PC-9 (cell line): ENCODE results near the gene SND1. TPM values are rescaled to one million over a fixed set of nuclear protein-coding genes. Genes with fewer than 3 reads are reported as not detected.

Experiments
- BruUV-seq: library from RNA; stranded (reverse); fragments of 400-500 nt; replicated peaks from 2 replicates; lab custom pipeline; 2021; lab: Mats Ljungman, UMichigan
- CTCF ChIA-PET: fragments of 300-600 bp; sonication (Branson Sonifier 250); formaldehyde crosslinking; loops from one replicate; lab custom pipeline; 2022; ENCODE audit warnings: antibody characterized with exemption; lab: Charles Lee
- POLR2A ChIA-PET: fragments of 300-600 bp; sonication (Branson Sonifier 250); formaldehyde crosslinking; loops from one replicate; lab custom pipeline; 2022; ENCODE audit warnings: antibody characterized with exemption; ENCODE audit not compliant: unreplicated experiment; lab: Charles Lee
- DNase-seq, 2 experiments: peaks; one replicate each; pipeline versions ENCODE4 v3.0.0 to v3.0.0-alpha.2; 2015 to 2022; ENCODE audit warnings: mixed read lengths in 1 of 2
- H2AFZ ChIP-seq: fragments of 200-600 bp; sonication (generic); 2 replicates; pipeline ENCODE4 v1.8.1; 2017; ENCODE audit warnings: antibody characterized with exemption
- H3F3A ChIP-seq: fragments of 200-600 bp; sonication (generic); 2 replicates; pipeline ENCODE4 v1.8.1; 2017; ENCODE audit warnings: antibody characterized with exemption, mild to moderate bottlenecking, low read depth; ENCODE audit not compliant: insufficient read depth
- H3K27ac ChIP-seq: fragments of 200-600 bp; sonication (generic); 2 replicates; pipeline ENCODE4 v1.6.1; 2016; ENCODE audit warnings: mixed run types
- H3K27me3 ChIP-seq: fragments of 200-600 bp; sonication (generic); 2 replicates; pipeline ENCODE4 v1.6.1; 2016; ENCODE audit warnings: low read depth, mixed run types; ENCODE audit not compliant: insufficient read depth
- H3K36me3 ChIP-seq: fragments of 200-600 bp; sonication (generic); 2 replicates; pipeline ENCODE4 v1.6.1; 2016; ENCODE audit warnings: low read depth, mixed run types
- H3K4me1 ChIP-seq: fragments of 200-600 bp; sonication (generic); replicated peaks from 2 replicates; pipeline ENCODE4 v1.6.1; 2016; ENCODE audit warnings: mixed run types; ENCODE audit not compliant: insufficient read depth
- H3K4me2 ChIP-seq: fragments of 200-600 bp; sonication (generic); 2 replicates; pipeline ENCODE4 v1.6.1; 2017; ENCODE audit warnings: mixed run types
- H3K4me3 ChIP-seq: fragments of 200-600 bp; sonication (generic); 2 replicates; pipeline ENCODE4 v1.6.1; 2016; ENCODE audit warnings: mixed run types
- H3K79me2 ChIP-seq: fragments of 200-600 bp; sonication (generic); 2 replicates; pipeline ENCODE4 v1.6.1; 2017; ENCODE audit warnings: low read depth, mixed run types
- H3K9me2 ChIP-seq: fragments of 200-600 bp; sonication (generic); 2 replicates; pipeline ENCODE4 v1.8.1; 2017; ENCODE audit warnings: mild to moderate bottlenecking; ENCODE audit not compliant: insufficient read depth
- H3K9me3 ChIP-seq: fragments of 200-600 bp; sonication (generic); 2 replicates; pipeline ENCODE4 v1.8.1; 2016; ENCODE audit warnings: low read depth; ENCODE audit not compliant: insufficient read depth
- H4K20me1 ChIP-seq: fragments of 200-600 bp; sonication (generic); 2 replicates; pipeline ENCODE4 v1.8.1; 2017; ENCODE audit not compliant: insufficient read depth
- EZH2 ChIP-seq: fragments of 200-600 bp; sonication (generic); IDR thresholded peaks from 2 replicates; pipeline ENCODE4 v1.8.0; 2017; ENCODE audit warnings: antibody characterized with exemption, low read depth
- intact Hi-C: fragments of 100-400 bp; cut with micrococcal nuclease; formaldehyde crosslinking; loops from one replicate; pipeline ENCODE4 v1.10.0; 2022; ENCODE audit not compliant: unreplicated experiment
- total RNA-seq: library from RNA; stranded (reverse); gene quantifications from 2 replicates; pipeline ENCODE4 v1.2.3, GENCODE V29; 2021
- TF ChIP-seq, protein P1 (sequence below): fragments of 200-600 bp; sonication (generic); conservative IDR thresholded peaks from 2 replicates; pipeline ENCODE4 v1.6.1; 2017; ENCODE audit warnings: mixed run types, antibody characterized with exemption, mild to moderate bottlenecking, moderate library complexity

SND1 gene
- total RNA-seq, 1 experiment from 2014 or later, result 273 TPM

DNA sequence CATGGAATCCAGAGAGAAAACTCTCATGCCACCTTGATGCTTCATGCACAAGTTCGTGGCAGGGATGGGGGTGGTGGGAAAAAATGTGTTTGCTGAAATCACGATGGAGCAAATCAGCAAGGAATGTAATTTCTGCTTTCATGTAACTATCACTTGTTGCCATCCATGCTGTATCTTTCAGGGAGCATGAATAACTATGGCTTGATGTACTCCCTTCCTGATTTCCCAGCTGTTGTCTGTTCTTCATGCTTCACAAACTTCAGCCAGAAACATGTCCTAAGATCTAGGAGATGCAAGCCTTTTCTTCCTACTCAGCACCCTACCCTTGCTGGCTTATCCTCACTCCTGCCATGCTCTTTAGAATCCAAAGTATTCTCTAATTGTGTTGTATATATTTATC, 315.3 kb downstream of the SND1 start:
- BruUV-seq, result no TSS peak
- no peak overlapping the region for H3K27ac ChIP-seq
- H3K79me2 ChIP-seq, result no peaks in the 10 kb centered on the region
- CTCF ChIA-PET, result no interaction called here
- no peak overlapping the region for H2AFZ ChIP-seq
- POLR2A ChIA-PET, result no interaction called here
- no peak for TF ChIP-seq EZH2
- TF ChIP-seq, protein P1, sequence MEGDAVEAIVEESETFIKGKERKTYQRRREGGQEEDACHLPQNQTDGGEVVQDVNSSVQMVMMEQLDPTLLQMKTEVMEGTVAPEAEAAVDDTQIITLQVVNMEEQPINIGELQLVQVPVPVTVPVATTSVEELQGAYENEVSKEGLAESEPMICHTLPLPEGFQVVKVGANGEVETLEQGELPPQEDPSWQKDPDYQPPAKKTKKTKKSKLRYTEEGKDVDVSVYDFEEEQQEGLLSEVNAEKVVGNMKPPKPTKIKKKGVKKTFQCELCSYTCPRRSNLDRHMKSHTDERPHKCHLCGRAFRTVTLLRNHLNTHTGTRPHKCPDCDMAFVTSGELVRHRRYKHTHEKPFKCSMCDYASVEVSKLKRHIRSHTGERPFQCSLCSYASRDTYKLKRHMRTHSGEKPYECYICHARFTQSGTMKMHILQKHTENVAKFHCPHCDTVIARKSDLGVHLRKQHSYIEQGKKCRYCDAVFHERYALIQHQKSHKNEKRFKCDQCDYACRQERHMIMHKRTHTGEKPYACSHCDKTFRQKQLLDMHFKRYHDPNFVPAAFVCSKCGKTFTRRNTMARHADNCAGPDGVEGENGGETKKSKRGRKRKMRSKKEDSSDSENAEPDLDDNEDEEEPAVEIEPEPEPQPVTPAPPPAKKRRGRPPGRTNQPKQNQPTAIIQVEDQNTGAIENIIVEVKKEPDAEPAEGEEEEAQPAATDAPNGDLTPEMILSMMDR, result no peak
- no peak for DNase-seq
- 0 out of 2 replicates have a peak, but pooled peaks cover 3% of the 10 kb centered on the region for H4K20me1 ChIP-seq
- intact Hi-C loops, result no loop called here
- no peaks in the 10 kb centered on the region for H3K4me1 ChIP-seq
- no peak overlapping the region for H3K4me3 ChIP-seq
- no peaks in the 10 kb centered on the region for H3K36me3 ChIP-seq
- H3K27me3 ChIP-seq, result no peaks in the 10 kb centered on the region
- H3K9me3 ChIP-seq, result no peaks in the 10 kb centered on the region
- no peaks in the 10 kb centered on the region for H3K9me2 ChIP-seq
- no peaks in the 10 kb centered on the region for H3F3A ChIP-seq
- H3K4me2 ChIP-seq, result no peak overlapping the region

DNA sequence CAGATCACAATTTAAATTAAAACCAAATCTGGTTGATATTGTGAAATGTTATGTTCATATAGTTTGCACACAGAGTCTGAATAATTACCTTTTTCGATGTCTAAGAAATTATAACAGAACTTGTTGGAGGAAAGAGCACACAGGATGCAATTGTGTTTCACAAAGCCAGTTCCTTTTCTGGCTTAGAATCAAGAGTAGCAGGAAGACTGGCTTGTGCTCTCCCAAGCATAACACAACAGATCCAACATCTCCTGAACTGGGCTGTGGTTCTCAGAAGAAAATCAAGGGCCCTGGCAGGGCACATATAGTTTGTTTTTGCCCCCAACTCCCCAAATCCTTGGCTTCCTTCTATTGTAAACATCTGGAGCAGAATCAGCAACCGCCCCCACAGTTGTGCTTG, 316.6 kb downstream of the SND1 start:
- no peak overlapping the region for H2AFZ ChIP-seq
- no peak overlapping the region for H3K4me3 ChIP-seq
- CTCF ChIA-PET, result no interaction called here
- no peak for DNase-seq
- H3K27ac ChIP-seq, result no peak overlapping the region
- no peaks in the 10 kb centered on the region for H3F3A ChIP-seq
- no peak overlapping the region for H3K4me2 ChIP-seq
- TF ChIP-seq, protein P1, result no peak
- no peak for TF ChIP-seq EZH2
- H3K9me3 ChIP-seq, result no peaks in the 10 kb centered on the region
- no peaks in the 10 kb centered on the region for H3K9me2 ChIP-seq
- H3K27me3 ChIP-seq, result no peaks in the 10 kb centered on the region
- no TSS peak for BruUV-seq
- no peaks in the 10 kb centered on the region for H3K4me1 ChIP-seq
- H3K36me3 ChIP-seq, result no peaks in the 10 kb centered on the region
- intact Hi-C loops, result no loop called here
- no peaks in the 10 kb centered on the region for H3K79me2 ChIP-seq
- POLR2A ChIA-PET, result no interaction called here
- H4K20me1 ChIP-seq, result 0 out of 2 replicates have a peak, but pooled peaks cover 3% of the 10 kb centered on the region

DNA sequence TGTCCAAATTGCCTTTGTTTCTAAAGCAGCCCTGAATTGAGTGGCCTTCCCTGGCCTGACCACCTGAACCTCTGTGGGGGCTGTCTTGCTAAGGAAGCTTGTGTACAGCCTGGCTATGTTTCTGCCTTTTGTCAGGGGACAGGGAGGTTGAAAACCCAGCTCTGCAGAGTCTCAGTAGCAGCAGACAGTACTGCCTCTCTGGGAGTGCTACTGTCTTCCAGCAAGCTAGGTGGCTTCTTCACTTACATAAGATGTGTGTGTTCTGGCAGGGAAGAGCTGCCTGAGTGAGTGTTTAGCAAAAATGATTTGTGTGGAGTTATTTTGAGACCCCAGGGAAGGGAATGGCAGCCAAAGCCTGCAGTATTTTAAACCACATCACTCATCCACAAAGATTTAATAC, 321.8 kb downstream of the SND1 start:
- no peak overlapping the region for H3K4me2 ChIP-seq
- TF ChIP-seq, protein P1, result no peak
- no peak for TF ChIP-seq EZH2
- DNase-seq, result no peak
- ChIA-PET POLR2A (no interaction called here), CTCF (no interaction called here)
- H3F3A ChIP-seq, result no peaks in the 10 kb centered on the region
- H3K27ac ChIP-seq, result no peak overlapping the region
- no peaks in the 10 kb centered on the region for H3K27me3 ChIP-seq
- BruUV-seq, result no TSS peak
- no peaks in the 10 kb centered on the region for H3K9me2 ChIP-seq
- H3K4me3 ChIP-seq, result no peak overlapping the region
- H3K79me2 ChIP-seq, result no peaks in the 10 kb centered on the region
- no peaks in the 10 kb centered on the region for H4K20me1 ChIP-seq
- no peak overlapping the region for H2AFZ ChIP-seq
- intact Hi-C loops, result no loop called here
- no peaks in the 10 kb centered on the region; the same call in 1 of the 2 replicates for H3K9me3 ChIP-seq
- no peaks in the 10 kb centered on the region for H3K4me1 ChIP-seq
- no peaks in the 10 kb centered on the region; the same call in 1 of the 2 replicates for H3K36me3 ChIP-seq
